GM18870 (cell line): ENCODE measurements around the gene UGT1A7.
"Not testable (repeated sequence)": the region's sequence is repeated elsewhere in the genome, so short reads cannot be mapped to it uniquely, and the experiment has no call there.

ENCODE experiments used
- ATAC-seq: cut with Tn5 transposase; IDR thresholded peaks from one replicate; pipeline ENCODE4 v1.9.1; 2021; ENCODE audit warnings: moderate library complexity; ENCODE audit not compliant: unreplicated experiment

Gene UGT1A7

GRCh38 chr2:233712611-233713261, 31.0 kb downstream of the UGT1A7 start, which contains the start of gene UGT1A5:
UGT1A5 (plus strand) TSS chr2:233712907; CDS start chr2:233712992, 85 bp downstream.
- no peak for ATAC-seq

DNA sequence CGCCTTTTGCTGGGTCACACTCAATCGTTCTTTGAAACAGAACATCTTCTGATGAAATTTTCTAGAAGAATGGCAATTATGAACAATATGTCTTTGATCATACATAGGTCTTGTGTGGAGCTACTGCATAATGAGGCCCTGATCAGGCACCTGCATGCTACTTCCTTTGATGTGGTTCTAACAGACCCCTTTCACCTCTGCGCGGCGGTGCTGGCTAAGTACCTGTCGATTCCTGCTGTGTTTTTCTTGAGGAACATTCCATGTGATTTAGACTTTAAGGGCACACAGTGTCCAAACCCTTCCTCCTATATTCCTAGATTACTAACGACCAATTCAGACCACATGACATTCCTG, 31.5 kb downstream of the UGT1A7 start:
- ATAC-seq, result no peak

DNA sequence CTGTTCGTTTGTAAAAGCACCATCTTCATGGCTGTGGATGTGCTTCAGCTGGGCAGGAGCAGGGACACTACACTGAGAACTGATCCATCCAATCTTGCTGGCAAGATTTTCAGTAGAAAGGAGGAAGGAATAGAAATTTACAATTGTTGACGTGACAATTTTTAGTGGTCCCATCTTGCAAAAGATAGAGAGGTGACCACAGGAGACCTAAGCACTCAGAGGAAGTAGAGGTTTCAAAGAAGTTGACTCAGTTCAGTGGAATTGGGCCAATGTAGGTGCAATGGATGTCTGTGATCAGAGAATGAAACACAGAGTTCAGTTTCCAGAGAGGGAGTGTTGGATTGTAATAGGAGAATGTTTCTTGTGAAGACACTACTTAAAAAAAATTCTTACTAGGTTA, 32.4 kb downstream of the UGT1A7 start:
- no peak for ATAC-seq

GRCh38 chr2:233718552-233718951, 36.9 kb downstream of the UGT1A7 start, which contains the start of gene UGT1A4:
UGT1A4 (plus strand) TSS chr2:233718736; CDS start chr2:233718821, 85 bp downstream.
- no peak for ATAC-seq

GRCh38 chr2:233728723-233729301, 47.1 kb downstream of the UGT1A7 start, which contains the start of gene UGT1A3:
UGT1A3 (plus strand) TSS chr2:233729042; CDS start chr2:233729127, 85 bp downstream.
- no peak for ATAC-seq

DNA sequence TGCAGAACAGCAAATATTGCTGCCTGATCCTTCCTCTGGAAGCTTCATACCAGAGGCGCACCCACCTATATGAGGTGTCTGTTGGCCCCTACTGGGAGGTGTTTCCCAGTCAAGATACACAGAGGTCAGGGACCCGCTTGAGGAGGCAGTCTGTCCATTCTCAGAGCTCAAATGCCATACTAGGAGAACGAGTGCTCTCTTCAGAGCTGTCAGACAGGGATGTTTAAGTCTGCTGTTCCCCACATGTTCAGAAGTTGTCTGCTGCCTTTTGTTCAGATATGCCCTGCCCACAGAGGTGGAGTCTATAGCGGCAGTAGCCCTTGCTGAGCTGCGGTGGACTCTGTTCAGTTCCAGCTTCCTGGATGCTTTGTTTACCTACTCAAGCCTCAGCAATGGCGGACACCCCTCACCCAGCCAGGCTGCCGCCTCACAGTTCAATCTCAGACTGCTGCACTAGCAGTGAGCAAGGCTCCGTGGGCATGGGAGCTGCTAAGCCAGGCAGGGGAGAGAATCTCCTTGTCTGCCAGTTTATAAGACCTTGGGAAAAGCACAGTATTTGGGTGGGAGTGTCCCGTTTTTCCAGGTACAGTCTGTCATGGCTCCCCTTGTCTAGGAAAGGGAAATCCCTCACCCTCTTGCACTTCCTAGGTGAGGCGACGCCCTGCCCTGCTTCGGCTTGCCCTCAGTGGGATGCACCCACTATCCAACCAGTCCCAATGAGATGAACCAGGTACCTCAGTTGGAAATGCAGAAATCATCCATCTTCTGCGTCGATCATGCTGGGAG, 55.4 kb downstream of the UGT1A7 start:
- ATAC-seq, result not testable (repeated sequence)

GRCh38 chr2:233740870-233741269, 59.2 kb downstream of the UGT1A7 start:
- no peak for ATAC-seq

DNA sequence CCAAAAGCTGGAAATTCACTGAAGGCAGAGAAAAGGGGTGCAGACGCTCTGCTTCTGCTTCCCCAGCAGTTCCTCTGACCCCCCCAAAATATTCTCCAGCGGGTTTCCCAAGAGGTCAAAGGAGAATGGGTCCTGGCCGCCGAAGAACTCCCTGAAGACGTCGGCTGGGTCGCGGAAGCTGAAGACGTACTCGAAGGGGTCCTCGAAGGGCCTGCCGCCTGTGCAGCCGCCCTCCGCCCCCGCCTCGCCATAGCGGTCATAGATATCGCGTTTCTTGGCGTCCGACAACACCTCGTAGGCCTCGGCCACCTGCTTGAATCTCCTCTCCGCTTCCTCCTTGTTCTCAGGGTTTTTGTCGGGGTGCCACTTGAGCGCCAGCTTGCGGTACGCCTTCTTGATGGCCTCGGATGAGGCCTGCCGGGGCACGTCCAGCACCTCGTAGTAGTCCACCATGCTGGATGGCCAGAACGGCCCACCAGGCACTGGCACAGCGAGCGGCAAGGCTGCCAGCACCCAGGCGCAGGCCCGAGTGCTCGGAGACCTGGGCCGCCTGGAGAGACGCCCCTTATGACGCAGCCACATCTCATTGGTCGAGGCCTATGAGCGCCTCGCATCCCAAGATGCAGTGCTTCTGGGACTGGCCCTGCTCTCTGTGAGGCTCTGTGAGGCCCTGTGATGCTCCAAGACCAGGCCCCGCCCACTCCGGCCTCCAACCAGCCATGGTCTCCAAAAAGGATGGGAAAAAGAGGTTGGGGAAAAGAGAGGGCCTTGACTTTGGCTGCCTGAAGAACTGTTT, 62.0 kb downstream of the UGT1A7 start:
- ATAC-seq, result no peak

GRCh38 chr2:233745073-233745755, 63.5 kb downstream of the UGT1A7 start:
- no peak for ATAC-seq

DNA sequence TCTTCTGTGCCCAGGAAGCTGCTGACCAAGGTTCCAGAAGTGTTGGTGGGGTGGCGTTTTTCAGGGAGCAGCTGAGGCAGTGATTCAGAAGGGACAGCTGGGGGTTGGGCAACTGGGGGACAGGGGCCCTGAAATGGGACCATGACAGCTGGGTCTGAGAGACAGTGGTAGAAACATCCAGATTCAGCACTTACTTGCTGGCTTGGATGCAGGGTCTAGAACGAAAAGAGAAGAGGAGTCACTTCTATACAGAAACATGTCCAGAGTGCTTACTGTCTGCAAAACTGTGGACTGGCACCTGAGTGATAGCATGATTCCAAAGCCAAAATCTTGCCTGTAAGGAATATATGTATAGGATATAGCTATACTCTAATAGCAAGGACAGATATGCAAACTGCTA, 64.1 kb downstream of the UGT1A7 start:
- ATAC-seq, result not testable (repeated sequence)

DNA sequence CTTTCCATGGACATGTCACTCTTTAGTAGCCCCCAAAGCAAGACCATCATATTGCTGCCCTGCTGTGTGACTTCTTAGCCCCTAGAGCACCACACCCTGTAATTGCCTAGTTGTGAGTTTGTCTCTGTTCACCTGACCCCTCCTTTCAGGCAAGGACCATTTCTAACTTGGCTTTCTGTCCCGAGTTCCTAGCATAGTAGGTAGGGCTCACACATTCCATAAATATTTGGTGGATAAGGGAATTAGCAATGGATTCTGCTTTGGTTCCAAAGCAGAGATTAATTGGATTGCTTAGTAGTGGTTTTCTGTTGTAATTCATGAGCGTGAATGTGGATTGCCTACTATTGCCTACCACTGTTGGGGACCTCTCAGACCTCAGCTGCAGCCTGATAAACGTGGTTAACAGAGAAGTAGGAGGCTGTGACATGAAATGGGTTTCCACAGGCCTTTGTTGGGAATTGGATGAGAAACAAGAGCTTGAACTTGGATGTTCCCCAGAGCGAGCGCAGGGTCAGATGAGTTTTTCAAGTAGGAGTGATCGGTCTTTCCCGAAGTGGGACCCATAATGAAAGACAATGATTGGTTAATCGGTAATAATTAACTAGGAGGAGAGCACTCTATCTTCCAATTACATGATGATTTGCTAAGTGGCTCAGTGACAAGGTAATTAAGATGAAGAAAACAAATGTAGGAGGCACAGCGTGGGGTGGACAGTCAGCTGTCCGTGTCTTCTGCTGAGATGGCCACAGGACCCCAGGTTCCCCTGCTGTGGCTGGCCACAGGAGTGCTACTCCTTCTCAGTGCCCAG, 65.0 kb downstream of the UGT1A7 start:
- no peak for ATAC-seq

DNA sequence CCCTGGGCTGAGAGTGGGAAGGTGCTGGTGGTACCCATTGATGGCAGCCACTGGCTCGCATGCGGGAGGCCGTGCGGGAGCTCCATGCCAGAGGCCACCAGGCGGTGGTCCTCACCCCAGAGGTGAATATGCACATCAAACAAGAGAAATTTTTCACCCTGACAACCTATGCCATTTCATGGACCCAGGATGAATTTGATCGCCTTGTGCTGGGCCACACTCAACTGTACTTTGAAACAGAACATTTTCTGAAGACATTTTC, 65.5 kb downstream of the UGT1A7 start:
- no peak for ATAC-seq

GRCh38 chr2:233750689-233751088, 69.0 kb downstream of the UGT1A7 start:
- not testable (repeated sequence) for ATAC-seq

DNA sequence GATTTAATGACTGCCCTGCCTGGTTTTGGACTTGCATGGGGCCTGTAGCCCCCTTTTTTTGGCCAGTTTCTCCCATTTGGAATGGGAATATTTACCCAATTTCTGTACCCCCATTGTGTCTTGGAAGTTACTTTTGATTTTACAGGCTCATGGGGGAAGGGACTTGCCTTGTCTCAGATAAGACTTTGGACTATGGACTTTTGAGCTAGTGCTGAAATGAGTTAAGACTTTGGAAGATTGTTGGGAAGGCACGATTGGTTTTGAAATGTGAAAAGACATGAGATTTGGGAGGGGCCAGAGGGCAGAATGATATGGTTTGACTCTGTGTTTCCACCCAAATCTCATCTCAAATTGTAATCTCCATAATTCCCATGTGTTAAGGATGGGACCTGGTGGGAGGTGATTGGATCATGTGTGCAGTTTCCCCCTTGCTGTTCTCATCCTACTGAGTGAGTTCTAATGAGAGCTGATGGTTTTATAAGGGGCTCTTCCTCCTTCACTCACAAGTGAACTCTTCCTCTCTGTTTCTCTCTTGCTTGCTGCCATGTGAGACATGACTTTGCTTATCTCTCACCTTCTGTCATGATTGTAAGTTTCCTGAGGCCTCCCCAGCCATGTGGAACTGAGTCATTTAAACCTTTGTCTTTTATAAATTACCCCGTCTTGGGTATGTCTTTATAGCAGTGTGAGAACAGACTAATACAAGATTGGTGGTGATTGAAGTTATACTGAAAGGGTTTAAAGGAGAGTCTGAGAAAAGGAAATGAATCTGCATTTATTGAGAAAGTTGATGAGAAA, 69.7 kb downstream of the UGT1A7 start:
- ATAC-seq, result not testable (repeated sequence)

DNA sequence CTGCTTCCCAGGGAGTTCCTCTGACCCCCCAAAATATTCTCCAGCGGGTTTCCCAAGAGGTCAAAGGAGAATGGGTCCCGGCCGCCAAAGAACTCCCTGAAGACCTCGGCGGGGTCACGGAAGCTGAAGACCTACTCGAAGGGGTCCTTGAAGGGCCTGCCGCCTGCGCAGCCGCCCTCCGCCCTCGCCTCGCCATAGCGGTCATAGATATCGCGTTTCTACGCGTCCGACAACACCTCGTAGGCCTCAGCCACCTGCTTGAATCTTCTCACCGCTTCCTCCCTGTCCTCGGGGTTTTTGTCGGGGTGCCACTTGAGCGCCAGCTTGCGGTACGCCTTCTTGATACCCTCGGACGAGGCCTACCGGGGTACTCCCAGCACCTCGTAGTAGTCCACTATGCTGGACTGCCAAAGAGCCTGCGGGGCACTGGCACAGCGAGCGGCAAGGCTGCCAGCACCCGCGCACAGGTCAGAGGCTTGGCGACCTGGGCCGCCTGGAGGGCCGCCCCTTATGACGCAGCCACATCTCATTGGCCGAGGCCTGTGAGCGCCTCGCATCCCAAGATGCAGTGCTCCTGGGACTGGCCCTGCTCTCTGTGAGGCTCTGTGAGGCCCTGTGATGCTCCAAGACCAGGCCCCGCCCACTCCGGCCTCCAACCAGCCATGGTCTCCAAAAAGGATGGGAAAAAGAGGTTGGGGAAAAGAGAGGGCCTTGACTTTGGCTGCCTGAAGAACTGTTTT, 73.3 kb downstream of the UGT1A7 start:
- no peak for ATAC-seq

- ATAC-seq, result no peak
Measured at GRCh38 chr2:233756429-233757081, 74.9 kb downstream of the UGT1A7 start.

DNA sequence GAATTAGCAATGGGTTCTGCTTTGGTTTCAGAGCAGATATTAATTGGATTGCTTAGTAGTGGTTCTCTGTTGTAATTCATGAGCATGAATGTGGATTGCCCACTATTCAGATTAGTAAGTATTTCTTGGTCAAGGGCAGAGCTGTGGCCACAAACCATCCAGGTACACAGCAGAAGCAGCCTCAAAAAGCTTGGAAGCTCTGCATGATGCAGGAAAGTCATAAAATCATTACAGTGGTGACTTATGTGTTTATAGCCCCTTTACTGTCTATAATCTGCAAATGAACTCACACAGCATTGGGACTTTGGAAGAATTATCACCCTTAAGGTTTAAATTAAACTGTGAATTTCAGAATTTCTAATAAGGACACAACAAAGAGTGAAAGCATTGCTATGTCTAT, 76.4 kb downstream of the UGT1A7 start:
- ATAC-seq, result no peak

DNA sequence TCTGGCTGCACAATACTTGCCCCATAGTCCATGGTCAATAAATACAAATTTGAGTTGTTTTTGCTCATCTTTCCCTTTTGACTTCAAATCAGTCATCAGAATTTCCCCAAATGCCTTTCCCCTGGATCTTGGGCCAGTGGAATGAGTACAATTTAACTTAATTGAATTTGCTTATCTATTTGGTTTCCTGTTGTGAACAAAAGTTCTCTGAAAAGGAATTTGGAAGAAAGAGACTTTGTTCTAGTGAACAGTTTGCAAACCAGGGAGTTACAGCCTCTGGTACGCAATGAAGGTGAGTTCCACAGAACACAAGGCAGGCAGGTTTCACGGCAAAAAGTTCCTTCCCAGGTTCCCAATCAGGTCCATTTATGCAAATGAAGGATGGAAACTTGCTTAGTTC, 77.1 kb downstream of the UGT1A7 start:
- no peak for ATAC-seq
